GM19025 (cell line): Measurements from ENCODE around the gene ENOX1.

Experiments used
- ATAC-seq: cut with Tn5 transposase; IDR thresholded peaks from one replicate; pipeline ENCODE4 v1.9.1; 2021; ENCODE audit warnings: mild to moderate bottlenecking, low read depth, moderate library complexity; ENCODE audit not compliant: unreplicated experiment

The ENOX1 gene

GRCh38 chr13:43407023-43407581 is 379.7 kb downstream of the ENOX1 start:
- ATAC-seq, result no peak

GRCh38 chr13:43405457-43405856 is 381.3 kb downstream of the ENOX1 start:
- no peak for ATAC-seq

GRCh38 chr13:43402380-43402779 is 384.4 kb downstream of the ENOX1 start:
- no peak for ATAC-seq

- ATAC-seq, result no peak
Observed at GRCh38 chr13:43401361-43401760, 385.4 kb downstream of the ENOX1 start.

GRCh38 chr13:43397111-43397510 is 389.7 kb downstream of the ENOX1 start:
- no peak for ATAC-seq

- ATAC-seq, result no peak
Observed at GRCh38 chr13:43391036-43391435, 395.7 kb downstream of the ENOX1 start.

- peak; percentile 38 for ATAC-seq
Observed at GRCh38 chr13:43390619-43391018, 396.2 kb downstream of the ENOX1 start.

- no peak for ATAC-seq
Observed at GRCh38 chr13:43389983-43390382, 396.8 kb downstream of the ENOX1 start.

- no peak for ATAC-seq
Observed at GRCh38 chr13:43389573-43389972, 397.2 kb downstream of the ENOX1 start.

- peak; percentile 48 for ATAC-seq
Observed at GRCh38 chr13:43388282-43389034, 398.3 kb downstream of the ENOX1 start.

- no peak for ATAC-seq
Observed at GRCh38 chr13:43387880-43388279, 398.9 kb downstream of the ENOX1 start.

GRCh38 chr13:43383498-43384165 is 403.1 kb downstream of the ENOX1 start:
- ATAC-seq, result no peak

GRCh38 chr13:43379738-43380137 is 407.0 kb downstream of the ENOX1 start:
- no peak for ATAC-seq

- no peak for ATAC-seq
Observed at GRCh38 chr13:43377973-43378372, 408.8 kb downstream of the ENOX1 start.

GRCh38 chr13:43377149-43377548 is 409.6 kb downstream of the ENOX1 start:
- ATAC-seq, result no peak

- no peak for ATAC-seq
Observed at GRCh38 chr13:43376596-43376995, 410.2 kb downstream of the ENOX1 start.

GRCh38 chr13:43375797-43376465 is 410.8 kb downstream of the ENOX1 start:
- ATAC-seq, result no peak

- no peak for ATAC-seq
Observed at GRCh38 chr13:43374621-43375020, 412.2 kb downstream of the ENOX1 start.

GRCh38 chr13:43373400-43373799 is 413.4 kb downstream of the ENOX1 start:
- no peak for ATAC-seq

- no peak for ATAC-seq
Observed at GRCh38 chr13:43370842-43371241, 415.9 kb downstream of the ENOX1 start.

- no peak for ATAC-seq
Observed at GRCh38 chr13:43369319-43369718, 417.5 kb downstream of the ENOX1 start.
